SU-DHL-6 (cell line): ENCODE measurements around the gene ARMC8.

Experiments
- H2AFZ ChIP-seq: fragments of 200-600 bp; sonication (generic); 2 replicates; pipeline ENCODE4 v1.6.1; 2014; ENCODE audit warnings: low read depth, mild to moderate bottlenecking, moderate library complexity, mixed read lengths, antibody characterized with exemption, low read length; ENCODE audit not compliant: severe bottlenecking
- H3F3A ChIP-seq: fragments of 200-600 bp; shearing (Covaris generic); 2 replicates; pipeline ENCODE4 v1.6.0; 2016; ENCODE audit warnings: antibody characterized with exemption, mild to moderate bottlenecking; ENCODE audit not compliant: insufficient read depth
- H3K27ac ChIP-seq: fragments of 200-600 bp; sonication (generic); 2 replicates; pipeline ENCODE4 v1.5.1; 2016; ENCODE audit warnings: low read depth, mild to moderate bottlenecking, low read length, moderate library complexity, mixed read lengths
- H3K27me3 ChIP-seq: fragments of 200-600 bp; sonication (generic), shearing (Covaris generic); 2 replicates; pipeline ENCODE4 v1.6.0; 2014; ENCODE audit warnings: mild to moderate bottlenecking, low read length
- H3K36me3 ChIP-seq: fragments of 200-600 bp; sonication (generic); 2 replicates; pipeline ENCODE4 v1.6.1; 2014; ENCODE audit warnings: mild to moderate bottlenecking, low read length, mixed read lengths
- H3K4me2 ChIP-seq: fragments of 300-600, 200-600 bp; shearing (Covaris generic), sonication (generic); 2 replicates; pipeline ENCODE4 v1.6.0; 2014; ENCODE audit warnings: low read length, low read depth, mild to moderate bottlenecking; ENCODE audit not compliant: poor library complexity, severe bottlenecking
- H3K4me3 ChIP-seq: fragments of 200-600 bp; sonication (generic); 2 replicates; pipeline ENCODE4 v1.5.1; 2014; ENCODE audit warnings: antibody characterized with exemption, low read length, mild to moderate bottlenecking, mixed read lengths; ENCODE audit not compliant: insufficient read depth, poor library complexity, severe bottlenecking
- H3K79me2 ChIP-seq: fragments of 200-600 bp; sonication (generic); 2 replicates; pipeline ENCODE4 v1.6.1; 2014; ENCODE audit warnings: mild to moderate bottlenecking, low read length, moderate library complexity; ENCODE audit not compliant: insufficient read depth
- H3K9ac ChIP-seq: fragments of 200-600 bp; sonication (generic); 2 replicates; pipeline ENCODE4 v1.7.0; 2014; ENCODE audit warnings: mild to moderate bottlenecking, low read length
- H3K9me2 ChIP-seq: fragments of 200-600 bp; sonication (generic); replicated peaks from 2 replicates; pipeline ENCODE4 v1.6.1; 2014; ENCODE audit warnings: low read length; ENCODE audit not compliant: insufficient read depth
- H3K9me3 ChIP-seq: fragments of 200-600 bp; sonication (generic); 2 replicates; pipeline ENCODE4 v1.6.1; 2014; ENCODE audit warnings: low read length, mixed read lengths; ENCODE audit not compliant: insufficient read depth
- H4K20me1 ChIP-seq: fragments of 200-600 bp; sonication (generic); 2 replicates; pipeline ENCODE4 v1.6.1; 2014; ENCODE audit warnings: low read depth, mild to moderate bottlenecking, antibody characterized with exemption, low read length, moderate library complexity, mixed read lengths
- EZH2phosphoT487 ChIP-seq: fragments of 200-600 bp; sonication (generic), shearing (Covaris generic); conservative IDR thresholded peaks from 2 replicates; pipeline ENCODE4 v1.6.1; 2018; ENCODE audit warnings: mild to moderate bottlenecking, antibody characterized with exemption, low read length, moderate library complexity, mixed read lengths
- TF ChIP-seq, protein P1 (sequence below): fragments of 200-600 bp; sonication (generic); IDR thresholded peaks from one replicate; pipeline ENCODE4 v1.5.1; 2017; ENCODE audit warnings: antibody characterized with exemption, mild to moderate bottlenecking, low read length, moderate library complexity; ENCODE audit not compliant: insufficient read depth, poor library complexity, severe bottlenecking

ARMC8 gene

DNA sequence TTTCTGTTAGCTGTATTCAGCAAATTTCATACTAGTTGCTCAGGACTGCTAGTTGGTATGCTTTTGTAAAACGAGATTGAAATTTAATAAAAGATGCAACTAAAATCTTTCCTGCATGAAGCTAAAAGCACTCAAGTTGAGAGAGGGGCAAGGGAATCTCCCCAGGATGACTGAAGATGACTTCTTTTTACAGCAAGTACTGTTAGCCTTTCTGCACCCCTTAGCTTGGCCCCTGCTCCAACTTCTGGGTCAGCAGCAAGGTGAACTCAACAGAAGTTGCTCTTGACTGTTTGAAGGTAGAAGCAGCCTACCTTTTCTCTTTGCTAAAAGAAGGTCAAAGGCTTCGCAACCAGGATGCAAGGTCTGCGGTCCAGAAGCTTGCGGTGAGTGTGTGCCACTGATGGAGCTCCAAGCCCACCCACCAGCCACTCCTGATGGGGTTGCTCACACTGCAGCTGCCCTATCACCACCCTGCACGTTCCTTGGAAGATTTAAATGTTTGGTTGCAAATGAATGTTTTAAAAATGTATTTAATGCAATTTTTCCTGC, 110.0 kb downstream of the ARMC8 start:
- Histone ChIP-seq H3K79me2 (no peaks in the 10 kb centered on the region), H3K27ac (no peak overlapping the region), H3K27me3 (no peaks in the 10 kb centered on the region), H4K20me1 (no peaks in the 10 kb centered on the region), H3K4me2 (no peak overlapping the region), H3K4me3 (no peak overlapping the region), H3K9me2 (no peaks in the 10 kb centered on the region), H2AFZ (no peak overlapping the region), H3K36me3 (0 out of 2 replicates have a peak, but pooled peaks cover 3% of the 10 kb centered on the region), H3F3A (no peaks in the 10 kb centered on the region), H3K9me3 (no peaks in the 10 kb centered on the region), H3K9ac (no peak overlapping the region)
- no peak for TF ChIP-seq EZH2phosphoT487
- TF ChIP-seq, protein P1, sequence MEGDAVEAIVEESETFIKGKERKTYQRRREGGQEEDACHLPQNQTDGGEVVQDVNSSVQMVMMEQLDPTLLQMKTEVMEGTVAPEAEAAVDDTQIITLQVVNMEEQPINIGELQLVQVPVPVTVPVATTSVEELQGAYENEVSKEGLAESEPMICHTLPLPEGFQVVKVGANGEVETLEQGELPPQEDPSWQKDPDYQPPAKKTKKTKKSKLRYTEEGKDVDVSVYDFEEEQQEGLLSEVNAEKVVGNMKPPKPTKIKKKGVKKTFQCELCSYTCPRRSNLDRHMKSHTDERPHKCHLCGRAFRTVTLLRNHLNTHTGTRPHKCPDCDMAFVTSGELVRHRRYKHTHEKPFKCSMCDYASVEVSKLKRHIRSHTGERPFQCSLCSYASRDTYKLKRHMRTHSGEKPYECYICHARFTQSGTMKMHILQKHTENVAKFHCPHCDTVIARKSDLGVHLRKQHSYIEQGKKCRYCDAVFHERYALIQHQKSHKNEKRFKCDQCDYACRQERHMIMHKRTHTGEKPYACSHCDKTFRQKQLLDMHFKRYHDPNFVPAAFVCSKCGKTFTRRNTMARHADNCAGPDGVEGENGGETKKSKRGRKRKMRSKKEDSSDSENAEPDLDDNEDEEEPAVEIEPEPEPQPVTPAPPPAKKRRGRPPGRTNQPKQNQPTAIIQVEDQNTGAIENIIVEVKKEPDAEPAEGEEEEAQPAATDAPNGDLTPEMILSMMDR = no peak

DNA sequence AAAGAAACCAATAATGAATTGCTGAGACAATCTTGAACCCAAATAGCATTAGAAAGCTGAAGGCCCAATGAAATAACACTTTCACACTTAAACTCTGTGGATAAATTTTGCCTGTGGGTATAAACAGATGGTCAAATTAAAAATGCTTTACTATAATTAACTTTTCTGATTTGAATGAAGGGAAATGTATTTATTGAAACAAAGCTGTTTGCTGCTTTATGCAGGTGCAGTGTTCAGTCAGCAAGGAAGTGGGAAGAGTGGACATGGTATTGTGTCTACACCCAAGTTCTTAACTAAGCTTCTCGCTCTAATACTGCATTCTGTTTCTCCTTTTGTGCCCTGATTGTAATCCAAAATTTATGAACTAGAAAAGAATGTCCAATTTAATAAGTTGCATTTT, 110.8 kb downstream of the ARMC8 start:
- TF ChIP-seq, protein P1 = no peak
- TF ChIP-seq EZH2phosphoT487 = no peak
- H2AFZ ChIP-seq = no peak overlapping the region

DNA sequence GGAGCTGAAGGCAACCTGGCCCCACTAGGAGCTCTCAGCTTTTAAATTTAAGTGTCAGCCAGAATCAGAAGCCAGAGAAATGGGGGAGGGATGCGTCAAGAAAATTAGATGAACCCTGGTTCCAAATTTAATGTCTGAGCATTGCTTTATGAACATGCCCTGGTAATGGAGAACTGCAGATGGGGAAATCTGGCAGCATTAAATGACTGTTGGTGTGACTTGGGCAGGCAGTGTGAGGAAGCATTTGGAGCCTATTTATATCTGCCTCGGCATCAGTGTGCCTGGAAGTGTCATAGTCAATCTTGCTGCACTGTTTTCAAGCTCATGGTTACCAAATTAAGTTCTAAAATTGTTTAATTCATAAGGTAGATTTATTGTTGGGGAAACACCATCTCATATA, 113.5 kb downstream of the ARMC8 start:
- no peaks in the 10 kb centered on the region for H4K20me1 ChIP-seq
- no peak overlapping the region for H3K4me3 ChIP-seq
- no peaks in the 10 kb centered on the region for H3K9me2 ChIP-seq
- H3K27me3 ChIP-seq = no peaks in the 10 kb centered on the region
- no peak overlapping the region for H3K27ac ChIP-seq
- H3K36me3 ChIP-seq = 0 out of 2 replicates have a peak, but pooled peaks cover 3% of the 10 kb centered on the region
- no peaks in the 10 kb centered on the region for H3K79me2 ChIP-seq
- no peak overlapping the region for H2AFZ ChIP-seq
- H3K9me3 ChIP-seq = no peaks in the 10 kb centered on the region
- no peak for TF ChIP-seq EZH2phosphoT487
- TF ChIP-seq, protein P1 = no peak
- H3F3A ChIP-seq = no peaks in the 10 kb centered on the region
- H3K9ac ChIP-seq = no peak overlapping the region
- no peak overlapping the region for H3K4me2 ChIP-seq

More for the DNA sequence above, 110.8 kb downstream of the ARMC8 start:
- Histone ChIP-seq H3K36me3 (0 out of 2 replicates have a peak, but pooled peaks cover 3% of the 10 kb centered on the region), H3F3A (no peaks in the 10 kb centered on the region), H4K20me1 (no peaks in the 10 kb centered on the region), H3K9me2 (no peaks in the 10 kb centered on the region), H3K4me3 (no peak overlapping the region), H3K9me3 (no peaks in the 10 kb centered on the region), H3K27me3 (no peaks in the 10 kb centered on the region), H3K4me2 (no peak overlapping the region), H3K27ac (no peak overlapping the region), H3K9ac (no peak overlapping the region), H3K79me2 (no peaks in the 10 kb centered on the region)
